GM19193 (cell line): ENCODE results near the gene ZNF236.

Experiments
- POLR2A ChIP-seq: IDR thresholded peaks from 4 replicates; pipeline ENCODE4 v1.6.1; 2011; ENCODE audit not compliant: insufficient read depth, insufficient read length; ENCODE audit errors: extremely low read depth

The ZNF236 gene

GRCh38 chr18:76911440-76911839 is 89.1 kb downstream of the ZNF236 start:
- no peak for TF ChIP-seq POLR2A

GRCh38 chr18:76913583-76913982 is 91.2 kb downstream of the ZNF236 start:
- no peak for TF ChIP-seq POLR2A

GRCh38 chr18:76914314-76914713 is 92.0 kb downstream of the ZNF236 start:
- TF ChIP-seq POLR2A: no peak

- TF ChIP-seq POLR2A: no peak
Measured at GRCh38 chr18:76914796-76915195, 92.4 kb downstream of the ZNF236 start.

- no peak for TF ChIP-seq POLR2A
Measured at GRCh38 chr18:76915456-76915855, 93.1 kb downstream of the ZNF236 start.

GRCh38 chr18:76920974-76921373 is 98.6 kb downstream of the ZNF236 start:
- TF ChIP-seq POLR2A: no peak

GRCh38 chr18:76922107-76922506 is 99.8 kb downstream of the ZNF236 start:
- TF ChIP-seq POLR2A: no peak

GRCh38 chr18:76923485-76924085 is 101.2 kb downstream of the ZNF236 start:
- TF ChIP-seq POLR2A: no peak

- TF ChIP-seq POLR2A: no peak
Measured at GRCh38 chr18:76925501-76925900, 103.1 kb downstream of the ZNF236 start.

GRCh38 chr18:76927223-76927725 is 104.9 kb downstream of the ZNF236 start:
- no peak for TF ChIP-seq POLR2A

- no peak for TF ChIP-seq POLR2A
Measured at GRCh38 chr18:76928179-76928868, 106.0 kb downstream of the ZNF236 start.

GRCh38 chr18:76931171-76931570 is 108.8 kb downstream of the ZNF236 start:
- TF ChIP-seq POLR2A: no peak

- no peak for TF ChIP-seq POLR2A
Measured at GRCh38 chr18:76932026-76932819, 109.9 kb downstream of the ZNF236 start.

- TF ChIP-seq POLR2A: no peak
Measured at GRCh38 chr18:76935722-76936337, 113.5 kb downstream of the ZNF236 start.

- TF ChIP-seq POLR2A: no peak
Measured at GRCh38 chr18:76936877-76937276, 114.5 kb downstream of the ZNF236 start.
